OCI-LY3 (cell line): Measurements from ENCODE around the gene LRRC8E.

Experiments
- CTCF ChIP-seq: fragments of 200-600, 300-600 bp; sonication (generic); IDR thresholded peaks from 2 replicates; pipeline ENCODE4 v1.5.1; 2014; ENCODE audit warnings: antibody characterized with exemption, low read length, low read depth
- EZH2phosphoT487 ChIP-seq: fragments of 200-600 bp; shearing (Covaris generic); IDR thresholded peaks from 2 replicates; pipeline ENCODE4 v1.6.1; 2018; ENCODE audit warnings: antibody characterized with exemption, mixed run types, low read depth

GRCh38 chr19:7910321-7911161, 22.2 kb downstream of the LRRC8E start:
- no peak for TF ChIP-seq CTCF
- no peak for TF ChIP-seq EZH2phosphoT487
